HG03064 (cell line): Measurements from ENCODE around the gene TNFAIP2.

Experiments
- ATAC-seq: cut with Tn5 transposase; IDR thresholded peaks from one replicate; pipeline ENCODE4 v1.9.1; 2021; ENCODE audit warnings: low read depth; ENCODE audit not compliant: unreplicated experiment

Gene TNFAIP2

GRCh38 chr14:103121846-103122584 is 1.2 kb upstream of the TNFAIP2 start:
- no peak for ATAC-seq

DNA sequence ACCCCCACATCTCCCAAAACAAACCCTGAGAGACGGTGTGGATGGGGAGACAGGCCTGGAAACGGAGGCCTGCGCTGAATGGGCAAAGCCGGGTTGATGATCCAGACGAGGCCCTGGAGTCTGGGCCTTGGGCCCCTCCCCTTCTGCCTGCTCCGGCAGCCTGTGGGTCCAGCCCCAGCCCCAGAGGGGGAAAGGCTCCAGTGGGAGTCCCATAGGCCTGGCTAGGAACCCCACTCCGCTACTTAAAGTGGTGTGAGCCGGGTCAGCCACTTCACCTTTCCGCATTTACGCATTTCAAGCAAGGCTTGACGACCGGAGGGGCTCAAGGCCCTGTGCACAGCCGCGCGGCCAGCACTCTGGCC is 695 bp upstream of the TNFAIP2 start:
- ATAC-seq, result no peak

DNA sequence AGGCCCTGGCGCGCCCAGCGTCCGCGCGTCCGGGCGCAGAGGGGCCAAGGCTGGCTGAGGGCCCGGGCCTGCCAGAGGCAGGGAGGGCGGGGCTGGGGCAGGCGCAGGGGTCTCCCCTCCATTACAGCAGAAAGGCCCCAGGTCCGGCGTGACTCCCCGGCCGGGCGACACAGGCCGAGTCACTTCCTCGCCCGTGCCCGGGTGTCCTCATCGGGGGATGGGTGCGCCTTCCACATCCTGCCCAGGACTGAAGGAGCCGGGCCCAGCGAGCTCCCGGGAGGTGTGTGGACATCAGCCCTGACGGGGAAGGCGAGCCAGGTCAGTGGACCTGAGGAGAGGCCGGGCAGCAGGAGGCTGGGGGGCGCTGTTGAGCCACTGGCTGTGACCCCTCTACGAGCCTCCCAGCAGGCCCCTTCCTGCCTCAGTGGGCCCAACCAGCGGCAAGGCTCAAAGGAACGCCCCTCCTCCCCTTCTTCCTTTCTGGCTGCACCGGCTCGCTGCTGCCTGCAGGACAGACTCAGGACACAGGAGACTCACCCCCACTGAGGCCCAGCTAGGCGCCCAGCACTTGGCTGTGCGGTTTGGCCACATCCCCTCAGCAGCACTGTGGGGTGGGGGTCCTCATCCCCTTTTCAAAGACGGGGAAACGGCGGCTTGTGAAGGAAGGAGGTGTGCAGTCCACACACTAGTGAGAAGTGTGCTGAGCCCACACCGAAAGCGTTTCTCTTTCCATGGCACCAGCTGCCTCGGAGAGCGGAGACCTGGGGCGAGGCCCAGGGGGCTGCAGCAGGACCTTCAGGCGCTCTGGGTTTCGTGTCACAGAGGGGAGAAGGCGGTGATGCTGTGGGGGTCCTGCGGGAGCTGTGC is 606 bp downstream of the TNFAIP2 start:
- no peak for ATAC-seq

DNA sequence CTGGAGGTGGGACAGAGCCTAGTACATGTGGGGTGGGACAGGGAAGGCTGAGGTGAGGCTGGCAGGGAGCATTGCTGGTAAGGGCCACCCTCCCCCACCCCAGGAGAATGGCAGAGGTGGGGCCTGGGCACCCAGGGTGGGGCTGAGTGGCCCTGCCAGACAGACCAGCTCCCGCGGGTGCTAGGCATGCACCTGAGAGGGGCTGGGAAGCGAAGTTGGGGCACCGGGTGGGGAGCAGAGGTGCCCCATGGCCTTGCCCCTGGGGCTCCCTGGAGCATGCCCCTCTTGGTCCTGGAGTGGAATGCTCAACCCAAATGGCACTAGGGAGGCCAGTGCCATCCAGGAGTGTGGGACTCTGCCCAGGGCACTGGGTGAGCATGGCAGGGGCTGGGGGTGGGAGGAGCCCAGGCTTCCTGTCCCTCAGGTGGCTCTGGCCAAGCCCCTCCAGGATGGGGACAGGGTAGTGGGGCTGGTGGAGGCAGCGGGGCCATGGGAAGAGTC is 1.3 kb downstream of the TNFAIP2 start:
- no peak for ATAC-seq

GRCh38 chr14:103125098-103126070 is 2.1 kb downstream of the TNFAIP2 start:
- ATAC-seq, result no peak

GRCh38 chr14:103126088-103126872 is 3.0 kb downstream of the TNFAIP2 start:
- ATAC-seq, result no peak

DNA sequence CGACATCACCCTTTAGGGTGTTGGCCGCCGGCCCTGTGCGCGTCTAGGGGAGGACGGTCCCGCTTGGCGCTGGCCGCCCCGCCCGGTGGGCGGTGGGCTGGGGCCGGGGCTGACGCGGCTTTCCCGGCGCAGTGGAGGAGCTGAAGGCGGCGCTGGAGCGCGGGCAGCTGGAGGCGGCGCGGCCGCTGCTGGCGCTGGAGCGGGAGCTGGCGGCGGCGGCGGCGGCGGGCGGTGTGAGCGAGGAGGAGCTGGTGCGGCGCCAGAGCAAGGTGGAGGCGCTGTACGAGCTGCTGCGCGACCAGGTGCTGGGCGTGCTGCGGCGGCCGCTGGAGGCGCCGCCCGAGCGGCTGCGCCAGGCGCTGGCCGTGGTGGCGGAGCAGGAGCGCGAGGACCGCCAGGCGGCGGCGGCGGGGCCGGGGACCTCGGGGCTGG is 3.6 kb downstream of the TNFAIP2 start:
- ATAC-seq, result no peak

DNA sequence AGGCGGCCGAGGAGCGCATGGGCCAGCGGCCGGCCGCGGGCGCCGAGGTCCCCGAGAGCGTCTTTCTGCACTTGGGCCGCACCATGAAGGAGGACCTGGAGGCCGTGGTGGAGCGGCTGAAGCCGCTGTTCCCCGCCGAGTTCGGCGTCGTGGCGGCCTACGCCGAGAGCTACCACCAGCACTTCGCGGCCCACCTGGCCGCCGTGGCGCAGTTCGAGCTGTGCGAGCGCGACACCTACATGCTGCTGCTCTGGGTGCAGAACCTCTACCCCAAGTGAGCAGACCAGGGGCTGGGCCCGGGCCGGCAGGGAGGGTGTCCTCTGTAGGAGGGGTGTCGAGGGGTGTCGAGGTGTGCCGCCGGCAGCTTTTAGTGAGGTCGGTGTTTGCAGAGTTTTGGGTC is 4.1 kb downstream of the TNFAIP2 start:
- no peak for ATAC-seq

GRCh38 chr14:103127861-103128598 is 4.8 kb downstream of the TNFAIP2 start:
- ATAC-seq, result no peak

DNA sequence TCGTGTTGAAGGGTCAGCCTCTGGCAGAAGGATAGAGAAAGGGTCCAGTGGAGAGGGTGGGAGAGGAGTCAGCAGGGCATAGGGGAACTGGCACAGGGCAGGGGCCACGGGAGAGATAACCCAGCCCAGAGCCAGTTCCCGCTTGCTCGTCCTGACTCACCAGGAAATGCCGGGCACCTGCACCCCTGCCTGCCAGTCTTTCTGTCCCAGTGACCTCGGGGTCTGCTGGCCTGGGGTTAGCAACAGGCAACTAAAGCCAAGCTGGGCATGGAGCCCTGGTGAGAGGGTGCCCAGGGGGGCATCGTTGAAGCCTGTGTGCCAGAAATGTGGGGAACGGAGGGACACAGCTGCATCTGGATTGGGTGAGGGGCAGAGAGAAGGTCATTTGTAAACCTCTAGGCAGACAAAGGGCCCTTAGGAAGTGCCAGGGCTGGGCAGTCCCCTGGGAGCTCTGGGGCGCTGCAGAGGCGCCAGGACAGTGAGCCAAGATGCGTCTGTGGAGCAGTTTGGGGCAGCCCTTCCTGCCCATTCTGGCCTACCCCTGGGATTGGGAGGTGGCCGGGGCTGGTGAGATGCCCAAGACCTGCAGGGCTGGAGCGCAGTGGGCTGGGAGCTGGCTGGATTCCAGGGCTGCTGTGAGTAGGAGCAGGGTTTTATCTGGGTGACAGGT is 5.5 kb downstream of the TNFAIP2 start:
- no peak for ATAC-seq

GRCh38 chr14:103129301-103130016 is 6.2 kb downstream of the TNFAIP2 start:
- ATAC-seq, result no peak

- no peak for ATAC-seq
These were observed 6.9 kb downstream of the TNFAIP2 start for GRCh38 chr14:103130017-103130764.

DNA sequence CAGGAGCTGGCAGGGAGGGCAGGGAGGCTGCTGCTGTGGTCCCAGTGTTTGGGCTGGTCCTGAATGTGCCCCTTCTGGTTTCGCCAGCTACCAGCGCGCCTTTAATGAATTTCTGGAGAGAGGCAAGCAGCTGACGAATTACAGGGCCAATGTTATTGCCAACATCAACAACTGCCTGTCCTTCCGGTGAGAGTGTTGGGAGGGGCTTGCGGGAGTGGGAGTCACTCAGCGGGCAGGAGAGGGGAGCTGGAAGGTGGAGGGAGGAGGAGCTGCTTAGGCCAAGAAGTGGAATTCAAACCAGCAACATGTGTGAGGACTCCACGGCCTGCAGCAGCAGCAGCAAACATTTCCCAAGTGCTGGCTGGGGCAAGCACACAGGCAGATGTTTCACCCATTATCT is 7.7 kb downstream of the TNFAIP2 start:
- no peak for ATAC-seq

- no peak for ATAC-seq
These were observed 8.3 kb downstream of the TNFAIP2 start for GRCh38 chr14:103131580-103131979.

GRCh38 chr14:103132381-103133209 is 9.3 kb downstream of the TNFAIP2 start:
- ATAC-seq, result no peak
